Mesenchymal stem cell (in vitro differentiated cells and primary cell): Measurements from ENCODE around the gene CCNJ.

Experiments used
- DNase-seq: peaks from one replicate; pipeline ENCODE4 v3.0.0-alpha.2; 2013
- H2AFZ ChIP-seq: one replicate; pipeline ENCODE4 v1.6.1; 2013; ENCODE audit warnings: low read depth, mild to moderate bottlenecking, control low read depth, inconsistent platforms, low read length, moderate library complexity
- H2AK5ac ChIP-seq: 2 replicates; pipeline ENCODE4 v1.6.1; 2013; ENCODE audit warnings: low read length, moderate library complexity, mild to moderate bottlenecking, inconsistent platforms; ENCODE audit not compliant: severe bottlenecking
- H2BK120ac ChIP-seq: one replicate; pipeline ENCODE4 v1.6.1; 2013; ENCODE audit warnings: low read depth, mild to moderate bottlenecking, inconsistent platforms, low read length, moderate library complexity
- H2BK12ac ChIP-seq, 2 experiments: one replicate each; pipeline ENCODE4 v1.6.1; 2013; ENCODE audit warnings: inconsistent platforms in 2 of 2, low read length in 2 of 2, mild to moderate bottlenecking in 2 of 2, moderate library complexity in 2 of 2, control low read depth in 1 of 2
- H2BK15ac ChIP-seq: one replicate; pipeline ENCODE4 v1.6.1; 2013; ENCODE audit warnings: mild to moderate bottlenecking, low read depth, inconsistent platforms; ENCODE audit not compliant: poor library complexity, severe bottlenecking
- H2BK5ac ChIP-seq: 2 replicates; pipeline ENCODE4 v1.6.1; 2013; ENCODE audit warnings: low read depth, mild to moderate bottlenecking, low read length, control low read depth, inconsistent platforms; ENCODE audit not compliant: poor library complexity, severe bottlenecking
- H3K14ac ChIP-seq, 2 experiments: one replicate each; pipeline ENCODE4 v1.6.1; 2013; ENCODE audit warnings: inconsistent platforms in 2 of 2, low read length in 2 of 2, control low read depth in 1 of 2, mild to moderate bottlenecking in 1 of 2, moderate library complexity in 1 of 2
- H3K18ac ChIP-seq, 2 experiments: one replicate each; pipeline ENCODE4 v1.6.1; 2013; ENCODE audit warnings: inconsistent platforms in 2 of 2, low read length in 2 of 2, control low read depth in 1 of 2, low read depth in 1 of 2, mild to moderate bottlenecking in 1 of 2
- H3K23ac ChIP-seq, 2 experiments: one replicate each; pipeline ENCODE4 v1.6.1; 2013; ENCODE audit warnings: inconsistent platforms in 2 of 2, low read length in 2 of 2, mild to moderate bottlenecking in 2 of 2, moderate library complexity in 2 of 2, control low read depth in 1 of 2
- H3K27ac ChIP-seq: 2 replicates; pipeline ENCODE4 v1.5.1; 2013; ENCODE audit warnings: mild to moderate bottlenecking, moderate library complexity, low read length, control low read depth, inconsistent platforms; ENCODE audit not compliant: poor library complexity, severe bottlenecking
- H3K27me3 ChIP-seq, 2 experiments: 2 replicates each; pipeline versions ENCODE4 v1.6.1 to v1.7.0; 2013; ENCODE audit warnings: low read length in 2 of 2, mild to moderate bottlenecking in 2 of 2, moderate library complexity in 2 of 2, control low read depth in 1 of 2, inconsistent platforms in 1 of 2; ENCODE audit not compliant: control insufficient read depth in 1 of 2, insufficient read depth in 1 of 2
- H3K36me3 ChIP-seq, 2 experiments: 2 replicates each; pipeline versions ENCODE4 v1.6.1 to v1.7.0; 2013; ENCODE audit warnings: low read length in 2 of 2, control low read depth in 1 of 2, inconsistent platforms in 1 of 2, low read depth in 1 of 2, mild to moderate bottlenecking in 1 of 2; ENCODE audit not compliant: insufficient read depth in 2 of 2, control insufficient read depth in 1 of 2
- H3K4ac ChIP-seq, 2 experiments: one replicate each; pipeline ENCODE4 v1.6.1; 2013; ENCODE audit warnings: inconsistent platforms in 2 of 2, low read length in 2 of 2, mild to moderate bottlenecking in 2 of 2, moderate library complexity in 2 of 2, control low read depth in 1 of 2, low read depth in 1 of 2
- H3K4me1 ChIP-seq: 2 replicates; pipeline ENCODE4 v1.6.1; 2013; ENCODE audit warnings: low read depth, low read length, control low read depth; ENCODE audit not compliant: control insufficient read depth, insufficient read depth
- H3K4me2 ChIP-seq: 2 replicates; pipeline ENCODE4 v1.6.1; 2013; ENCODE audit warnings: low read length, mild to moderate bottlenecking, inconsistent platforms; ENCODE audit not compliant: poor library complexity, severe bottlenecking
- H3K4me3 ChIP-seq, 2 experiments: 2 replicates each; pipeline versions ENCODE4 v1.5.1 to v1.7.0; 2013; ENCODE audit warnings: low read length in 2 of 2, mild to moderate bottlenecking in 2 of 2, control low read depth in 1 of 2, low read depth in 1 of 2; ENCODE audit not compliant: insufficient read depth in 1 of 2
- H3K79me1 ChIP-seq: replicated peaks from 2 replicates; pipeline ENCODE4 v1.6.1; 2013; ENCODE audit warnings: mild to moderate bottlenecking, control low read depth, low read length, inconsistent platforms; ENCODE audit not compliant: poor library complexity, severe bottlenecking
- H3K9ac ChIP-seq: 2 replicates; pipeline ENCODE4 v1.7.0; 2013; ENCODE audit warnings: mild to moderate bottlenecking, low read length, moderate library complexity
- H3K9me3 ChIP-seq: 2 replicates; pipeline ENCODE4 v1.7.0; 2013; ENCODE audit warnings: mild to moderate bottlenecking, low read length; ENCODE audit not compliant: control insufficient read depth
- H4K8ac ChIP-seq: one replicate; pipeline ENCODE4 v1.6.1; 2013; ENCODE audit warnings: inconsistent platforms, mild to moderate bottlenecking, low read length, moderate library complexity
- H4K91ac ChIP-seq: one replicate; pipeline ENCODE4 v1.6.1; 2013; ENCODE audit warnings: mild to moderate bottlenecking, low read length, inconsistent platforms
- whole genome bisulfite sequencing: methylation state at CpG from one replicate; pipeline ENCODE4 v1.1.7; 2013; ENCODE audit warnings: mixed read lengths; 5-methylcytosine and 5-hydroxymethylcytosine counted together

The CCNJ gene

DNA sequence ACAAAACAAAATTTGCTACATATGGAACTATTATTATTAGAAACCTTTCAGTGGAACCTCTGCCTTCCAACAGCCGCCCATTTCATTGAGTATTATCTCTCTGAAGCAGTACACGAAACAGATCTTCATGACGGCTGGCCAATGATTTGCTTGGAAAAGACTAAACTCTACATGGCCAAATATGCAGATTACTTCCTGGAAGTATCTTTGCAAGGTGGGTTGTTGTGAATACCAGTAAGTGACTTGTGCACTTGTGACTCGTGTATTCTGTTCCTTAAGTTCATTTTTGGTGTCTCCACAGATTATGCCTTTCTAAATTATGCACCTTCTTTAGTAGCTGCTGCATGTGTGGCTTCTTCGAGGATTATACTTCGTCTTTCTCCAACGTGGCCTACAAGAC is 13.4 kb downstream of the CCNJ start:
- no peak overlapping the region for H3K4me3 ChIP-seq
- H3K4me2 ChIP-seq: no peak overlapping the region
- no peak overlapping the region for H2BK120ac ChIP-seq
- H4K8ac ChIP-seq: no peak overlapping the region
- no peak overlapping the region for H2BK5ac ChIP-seq
- H3K4ac ChIP-seq: no peak overlapping the region
- no peak overlapping the region for H2AK5ac ChIP-seq
- peaks cover 17% of the 10 kb centered on the region for H3K79me1 ChIP-seq
- H3K27me3 ChIP-seq: no peaks in the 10 kb centered on the region
- H3K9ac ChIP-seq: no peak overlapping the region
- no peaks in the 10 kb centered on the region for H3K9me3 ChIP-seq
- H2BK12ac ChIP-seq: no peak overlapping the region
- no peak overlapping the region for H3K18ac ChIP-seq
- no peak overlapping the region for H2BK15ac ChIP-seq
- no peak overlapping the region for H3K27ac ChIP-seq
- DNase-seq: no peak
- no peak overlapping the region for H4K91ac ChIP-seq
- H3K36me3 ChIP-seq: peaks cover 15 to 54% of the 10 kb centered on the region in 2 experiments
- no peak overlapping the region for H3K14ac ChIP-seq
- H3K4me1 ChIP-seq: no peaks in the 10 kb centered on the region
- no peak overlapping the region for H3K23ac ChIP-seq
- H2AFZ ChIP-seq: no peak overlapping the region
- WGBS: 98% methylated on average over 7 of the region's 7 CpGs

DNA sequence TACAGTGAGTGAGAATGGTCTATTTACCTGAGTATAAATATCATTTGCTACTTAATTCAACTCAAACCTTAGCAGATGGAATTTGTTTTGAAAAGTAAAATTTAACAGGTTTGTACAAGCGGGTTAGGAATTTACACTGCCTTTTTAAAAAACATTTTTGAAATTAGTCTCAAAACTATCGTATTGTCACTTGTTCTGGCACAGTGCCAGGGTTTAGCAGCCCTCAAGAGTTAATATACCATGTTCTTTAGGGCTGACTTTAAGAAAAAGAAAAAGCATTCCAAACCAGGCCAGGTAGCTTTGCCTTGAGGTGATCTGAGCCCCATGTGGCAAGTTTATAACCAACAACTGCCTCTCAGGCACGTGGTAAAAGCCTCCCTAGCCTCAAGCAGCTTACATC is 17.8 kb downstream of the CCNJ start:
- Histone ChIP-seq H3K79me1 (peaks cover 10% of the 10 kb centered on the region), H3K27me3 (no peaks in the 10 kb centered on the region), H2BK120ac (no peak overlapping the region), H2AFZ (no peak overlapping the region), H4K91ac (no peak overlapping the region), H4K8ac (no peak overlapping the region), H3K9ac (no peak overlapping the region), H2AK5ac (no peak overlapping the region), H3K14ac (no peak overlapping the region), H3K4me1 (no peaks in the 10 kb centered on the region), H2BK12ac (no peak overlapping the region), H3K18ac (no peak overlapping the region), H3K9me3 (no peaks in the 10 kb centered on the region), H3K36me3 (peaks cover 21 to 63% of the 10 kb centered on the region in 2 experiments), H2BK15ac (no peak overlapping the region), H3K4ac (no peak overlapping the region), H3K4me3 (no peak overlapping the region), H3K23ac (no peak overlapping the region), H3K27ac (no peak overlapping the region), H2BK5ac (no peak overlapping the region), H3K4me2 (no peak overlapping the region)
- DNase-seq: no peak
- WGBS: 83% methylated on average over 2 of the region's 3 CpGs

DNA sequence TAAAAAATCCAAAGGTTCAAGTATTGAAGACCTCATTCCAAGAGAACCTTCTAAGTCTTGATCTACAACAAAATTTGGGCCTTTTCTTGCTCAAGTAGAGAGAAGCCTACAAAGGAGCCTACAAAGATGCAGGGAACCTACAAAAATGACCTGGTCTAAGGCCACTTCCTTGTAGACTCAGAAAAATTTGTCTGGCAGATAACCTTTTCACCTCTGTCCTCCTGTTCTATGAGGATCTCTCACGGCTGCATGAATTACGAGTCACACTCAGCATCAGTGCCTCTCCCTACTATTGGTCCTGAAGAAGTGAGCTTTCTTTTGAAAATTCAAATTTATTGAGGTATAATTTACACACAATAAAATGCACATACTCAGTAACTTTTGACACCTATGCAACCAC is 29.3 kb downstream of the CCNJ start:
- no peak for DNase-seq
- Histone ChIP-seq H3K27ac (no peak overlapping the region), H3K4me2 (no peak overlapping the region), H3K36me3 (no peaks in the 10 kb centered on the region), H3K4me1 (no peaks in the 10 kb centered on the region), H3K9me3 (no peaks in the 10 kb centered on the region), H4K8ac (no peak overlapping the region), H3K14ac (no peak overlapping the region), H2BK5ac (no peak overlapping the region), H3K23ac (no peak overlapping the region), H2AK5ac (no peak overlapping the region), H3K4me3 (no peak overlapping the region), H2BK12ac (no peak overlapping the region), H3K4ac (no peak overlapping the region), H4K91ac (no peak overlapping the region), H3K9ac (no peak overlapping the region), H3K18ac (no peak overlapping the region), H2BK15ac (no peak overlapping the region), H2BK120ac (no peak overlapping the region), H3K27me3 (no peaks in the 10 kb centered on the region), H3K79me1 (no peaks in the 10 kb centered on the region), H2AFZ (no peak overlapping the region)
- WGBS: 40% methylated on average over 1 of the region's 2 CpGs

DNA sequence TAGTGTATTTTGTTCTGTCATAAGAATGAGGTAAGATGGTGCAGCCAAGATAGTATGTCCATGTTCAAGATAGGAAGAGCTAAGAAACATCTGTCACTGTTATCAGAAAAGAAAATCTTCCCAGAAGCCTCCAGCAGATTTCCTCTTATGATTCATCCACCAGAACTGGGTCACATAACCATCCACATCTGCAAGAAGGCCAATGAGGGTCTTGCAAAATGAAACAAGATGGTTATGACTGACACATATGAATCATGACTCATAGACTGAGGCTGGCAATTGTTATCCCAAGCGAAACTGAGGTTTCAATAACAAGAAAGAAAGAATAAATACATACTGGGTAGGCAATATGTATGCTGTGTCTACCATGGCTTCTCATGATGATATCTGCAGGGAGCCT is 30.3 kb downstream of the CCNJ start:
- Histone ChIP-seq H3K4me1 (no peaks in the 10 kb centered on the region), H4K91ac (no peak overlapping the region), H3K9me3 (no peaks in the 10 kb centered on the region), H3K4me3 (no peak overlapping the region), H3K9ac (no peak overlapping the region), H3K23ac (no peak overlapping the region), H3K4ac (no peak overlapping the region), H3K36me3 (no peaks in the 10 kb centered on the region), H2BK120ac (no peak overlapping the region), H3K79me1 (no peaks in the 10 kb centered on the region), H3K27me3 (no peaks in the 10 kb centered on the region), H2AFZ (no peak overlapping the region), H3K27ac (no peak overlapping the region), H2BK15ac (no peak overlapping the region), H3K18ac (no peak overlapping the region), H4K8ac (no peak overlapping the region), H2BK5ac (no peak overlapping the region), H2AK5ac (no peak overlapping the region), H3K4me2 (no peak overlapping the region), H2BK12ac (no peak overlapping the region), H3K14ac (no peak overlapping the region)
- no CpG with 5 or more reads among the region's 1 CpG for WGBS
- DNase-seq: peak; percentile 41
